GM19328 (cell line): Measurements from ENCODE around the gene TMEM239.

Source experiments
- ATAC-seq: cut with Tn5 transposase; IDR thresholded peaks from one replicate; pipeline ENCODE4 v1.9.1; 2021; ENCODE audit warnings: mild to moderate bottlenecking, moderate library complexity; ENCODE audit not compliant: unreplicated experiment

The TMEM239 gene

GRCh38 chr20:2846698-2847097, 30.5 kb downstream of the TMEM239 start:
- no peak for ATAC-seq

DNA sequence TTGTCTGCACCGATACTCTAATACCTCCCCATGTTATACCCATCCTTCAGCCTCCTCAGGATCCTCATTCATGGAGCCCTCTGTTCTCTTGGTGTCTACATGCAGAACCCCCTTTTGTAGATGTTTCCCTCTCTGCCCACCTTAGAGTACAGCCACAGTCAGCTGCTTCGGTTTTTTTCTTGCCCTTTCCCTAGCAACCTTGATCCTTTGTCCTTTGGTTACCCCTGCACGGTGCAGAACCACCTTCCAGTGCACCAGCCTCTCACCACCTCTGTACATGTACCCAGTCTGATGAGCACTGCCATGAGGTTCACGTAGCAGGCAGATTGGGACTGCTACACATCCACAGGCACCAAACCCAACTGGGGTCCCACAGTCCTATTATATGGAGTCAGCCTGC, 31.6 kb downstream of the TMEM239 start:
- ATAC-seq = no peak

DNA sequence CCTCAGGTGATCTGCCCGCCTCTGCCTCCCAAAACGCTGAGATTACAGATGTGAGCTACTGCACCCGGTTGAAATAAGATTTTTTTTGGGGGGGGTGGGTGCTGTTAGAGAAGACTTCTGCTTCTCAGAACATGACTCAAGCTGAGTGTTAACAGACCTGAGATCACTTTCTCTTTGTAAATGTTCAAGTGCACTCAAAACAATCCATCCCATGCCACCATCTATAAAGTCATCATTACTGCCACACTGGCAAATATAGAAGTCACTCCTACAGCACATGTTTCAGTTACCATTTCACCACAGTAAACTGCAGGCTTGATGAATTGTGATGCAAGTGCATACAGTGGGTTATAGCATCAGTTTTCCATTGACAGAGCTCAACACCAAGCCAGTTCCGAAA, 33.4 kb downstream of the TMEM239 start:
- ATAC-seq = no peak

- no peak for ATAC-seq
Observed at GRCh38 chr20:2851086-2851485, 34.9 kb downstream of the TMEM239 start.

GRCh38 chr20:2858591-2858990, 42.4 kb downstream of the TMEM239 start:
- ATAC-seq = no peak

- ATAC-seq = no peak
Observed at GRCh38 chr20:2859330-2860121, 43.4 kb downstream of the TMEM239 start.

- ATAC-seq = no peak
Observed at GRCh38 chr20:2864626-2865025, 48.5 kb downstream of the TMEM239 start.

DNA sequence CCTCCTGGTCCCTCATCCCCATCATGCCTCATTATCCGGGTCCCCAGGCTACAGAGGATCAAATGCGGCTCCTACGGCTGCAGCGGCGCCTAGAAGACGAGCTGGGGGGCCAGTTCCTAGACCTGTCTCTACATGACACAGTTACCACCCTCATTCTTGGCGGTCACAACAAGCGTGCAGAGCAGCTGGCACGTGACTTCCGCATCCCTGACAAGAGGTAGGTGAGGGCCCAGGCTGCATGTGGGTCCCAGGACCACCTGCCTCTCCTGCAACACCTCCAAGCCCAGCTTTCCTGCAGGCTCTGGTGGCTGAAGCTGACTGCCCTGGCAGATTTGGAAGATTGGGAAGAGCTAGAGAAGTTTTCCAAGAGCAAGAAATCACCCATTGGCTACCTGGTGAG, 48.9 kb downstream of the TMEM239 start:
- ATAC-seq = no peak

- no peak for ATAC-seq
Observed at GRCh38 chr20:2865630-2866029, 49.5 kb downstream of the TMEM239 start.

DNA sequence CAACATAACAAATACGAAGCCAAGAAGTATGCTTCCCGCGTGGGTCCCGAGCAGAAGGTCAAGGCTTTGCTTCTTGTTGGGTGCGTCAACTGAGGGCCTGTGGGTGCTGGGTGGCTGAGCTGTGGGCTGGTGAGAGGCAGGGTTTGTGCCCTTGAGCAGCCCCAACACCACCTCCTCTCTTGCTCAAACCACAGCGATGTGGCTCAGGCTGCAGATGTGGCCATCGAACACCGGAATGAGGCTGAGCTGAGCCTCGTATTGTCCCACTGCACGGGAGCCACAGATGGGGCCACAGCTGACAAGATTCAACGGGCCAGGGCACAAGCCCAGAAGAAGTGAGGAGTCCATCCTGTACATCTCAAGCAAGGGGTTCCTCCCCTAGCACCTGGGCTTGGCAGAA, 50.1 kb downstream of the TMEM239 start:
- ATAC-seq = no peak

DNA sequence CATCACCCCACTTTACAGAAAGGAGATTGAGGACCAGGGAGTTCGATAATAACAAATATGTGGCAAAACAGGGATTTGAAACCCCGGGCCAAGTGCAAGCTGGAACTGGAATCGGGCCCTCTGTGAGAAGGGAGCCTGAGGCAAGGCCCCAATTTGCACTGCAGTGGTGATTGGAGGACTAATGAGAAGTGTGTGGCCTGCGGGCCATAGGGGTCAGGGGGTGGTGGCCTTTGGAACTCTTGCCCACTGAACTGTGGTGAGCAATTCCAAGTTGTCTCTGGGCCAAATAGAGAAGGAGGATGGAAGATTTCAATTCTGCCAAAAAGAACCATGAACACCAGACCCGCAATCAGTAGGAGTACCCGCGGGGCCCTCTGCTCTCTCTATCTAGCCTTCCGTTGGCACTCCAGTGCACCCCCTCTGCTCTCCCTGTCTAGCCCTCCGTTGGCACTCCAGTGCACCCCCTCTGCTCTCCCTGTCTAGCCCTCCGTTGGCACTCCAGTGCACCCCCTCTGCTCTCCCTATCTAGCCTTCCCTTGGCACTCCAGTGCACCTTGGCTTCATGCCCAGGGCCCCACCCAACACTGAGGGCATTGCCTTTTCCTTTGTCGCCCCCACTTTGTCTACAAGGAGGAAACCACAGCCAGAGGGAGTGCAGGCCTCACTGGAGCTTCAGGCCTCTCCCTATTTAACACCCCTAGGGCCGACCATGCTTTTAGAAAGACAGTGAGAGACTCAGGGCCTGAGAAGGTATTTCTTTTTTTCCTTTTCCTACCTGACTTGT, 51.1 kb downstream of the TMEM239 start:
- ATAC-seq = no peak
